ENCODE measurements around the gene SLC16A10.
"Not testable (repeated sequence)": the region's sequence is repeated elsewhere in the genome, so short reads cannot be mapped to it uniquely, and the experiment has no call there.

Gene SLC16A10

DNA sequence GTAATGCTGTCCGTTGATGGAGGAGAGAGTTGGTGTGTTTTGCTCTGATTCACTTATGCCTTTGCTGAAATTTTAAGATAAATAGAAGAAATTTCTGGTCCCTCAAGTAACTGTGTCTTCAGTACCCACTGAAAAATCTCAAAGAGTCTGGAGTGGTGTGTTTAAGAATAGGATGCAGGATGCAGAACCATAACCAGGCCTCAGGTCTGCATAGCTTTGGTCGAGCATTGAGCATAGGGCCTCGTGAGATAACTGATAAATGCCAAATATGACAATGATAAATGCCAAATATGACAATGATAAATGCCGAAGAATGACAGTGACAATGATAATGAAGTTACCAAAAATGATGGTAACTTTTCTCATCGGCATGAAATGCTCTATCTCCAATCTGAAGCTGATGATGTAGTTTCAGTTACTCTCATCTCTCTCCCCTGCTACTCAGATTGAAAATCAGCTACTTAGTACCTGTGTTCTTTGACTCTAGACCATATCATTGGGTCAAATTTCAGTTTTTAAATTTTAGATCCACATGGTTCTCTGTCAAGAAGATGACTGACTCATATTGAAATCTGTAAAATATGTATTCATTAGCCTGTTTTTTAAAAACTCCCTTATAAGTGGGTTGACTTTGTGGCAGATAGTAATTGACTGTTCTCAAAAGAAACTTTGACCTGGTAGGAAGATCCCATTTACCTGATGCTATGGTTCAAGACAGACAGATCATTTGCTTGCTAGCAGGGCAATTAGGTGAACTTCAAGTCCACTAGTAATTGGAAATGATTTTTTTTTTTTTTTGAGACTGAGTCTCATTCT, 96.6 kb downstream of the SLC16A10 start:
- Histone ChIP-seq H3K4me3 (ENCODE audit: low read length) (no peak overlapping the region), H3K27ac (ENCODE audit: low read depth, low read length) (no peak overlapping the region), H3K36me3 (ENCODE audit: control insufficient read depth, insufficient read depth, low read length) (no peaks in the 10 kb centered on the region), H3K9ac (ENCODE audit: low read length) (no peak overlapping the region), H3K27me3 (ENCODE audit: control insufficient read depth, insufficient read depth, low read length) (no peaks in the 10 kb centered on the region), H3K4me1 (ENCODE audit: control insufficient read depth, insufficient read depth, low read length) (no peaks in the 10 kb centered on the region)

DNA sequence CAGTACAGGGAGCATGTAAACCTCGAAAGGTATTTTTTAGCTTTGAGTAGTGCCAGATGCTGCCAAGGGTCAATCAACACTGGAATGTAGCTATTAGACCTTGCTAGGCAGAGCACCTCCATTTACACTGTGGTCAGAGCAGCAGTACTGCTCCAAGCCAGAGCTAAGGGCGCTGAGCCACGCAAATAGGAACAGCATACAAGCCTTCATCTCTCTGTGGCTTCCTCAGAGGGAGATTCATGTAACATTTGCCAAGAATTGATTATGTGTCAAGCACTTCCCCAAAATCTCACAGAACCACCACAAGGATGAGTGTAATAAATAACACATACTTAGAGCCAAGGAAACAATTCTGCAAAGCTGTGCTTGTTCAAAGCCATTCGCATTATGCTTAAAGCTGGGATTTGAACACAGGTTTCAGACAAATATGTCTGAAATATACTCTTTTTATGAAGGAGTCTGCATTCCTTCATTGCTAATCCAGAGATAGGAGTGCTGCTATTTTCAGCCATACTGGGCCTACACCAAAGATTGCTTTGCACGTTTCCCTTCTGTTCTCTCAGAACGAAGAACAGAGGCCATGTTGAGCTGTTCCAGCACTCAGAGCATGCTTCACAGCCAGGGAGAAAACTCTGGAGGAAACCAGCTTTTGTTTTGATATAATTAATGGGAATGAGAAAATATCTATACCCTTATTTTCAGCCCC, 97.7 kb downstream of the SLC16A10 start:
- H3K27ac ChIP-seq (ENCODE audit: low read depth, low read length) = no peak overlapping the region
- H3K27me3 ChIP-seq (ENCODE audit: control insufficient read depth, insufficient read depth, low read length) = no peaks in the 10 kb centered on the region
- no peaks in the 10 kb centered on the region for H3K36me3 ChIP-seq (ENCODE audit: control insufficient read depth, insufficient read depth, low read length)
- H3K4me3 ChIP-seq (ENCODE audit: low read length) = no peak overlapping the region
- H3K4me1 ChIP-seq (ENCODE audit: control insufficient read depth, insufficient read depth, low read length) = no peaks in the 10 kb centered on the region
- H3K9ac ChIP-seq (ENCODE audit: low read length) = no peak overlapping the region

DNA sequence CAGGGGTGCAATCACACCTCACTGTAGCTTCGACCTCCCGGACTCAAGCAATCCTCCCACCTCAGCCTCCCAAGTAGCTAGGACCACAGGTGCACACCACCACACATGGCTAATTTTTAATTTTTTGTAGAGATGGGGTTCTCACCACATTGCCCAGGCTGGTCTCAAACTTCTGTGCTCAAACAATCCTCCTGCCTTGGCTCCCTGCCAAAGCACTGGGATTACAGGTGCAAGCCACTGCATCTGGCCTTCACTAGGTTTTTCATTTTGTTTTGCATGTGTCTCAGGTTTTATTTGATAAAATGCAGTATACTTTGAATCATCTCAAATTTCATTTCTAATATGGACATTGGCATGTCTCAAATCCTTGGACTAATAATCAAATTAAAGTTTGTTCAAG, 98.7 kb downstream of the SLC16A10 start:
- Histone ChIP-seq H3K4me1 (ENCODE audit: control insufficient read depth, insufficient read depth, low read length) (no peaks in the 10 kb centered on the region), H3K4me3 (ENCODE audit: low read length) (no peak overlapping the region), H3K36me3 (ENCODE audit: control insufficient read depth, insufficient read depth, low read length) (no peaks in the 10 kb centered on the region), H3K27ac (ENCODE audit: low read depth, low read length) (no peak overlapping the region), H3K9ac (ENCODE audit: low read length) (no peak overlapping the region), H3K27me3 (ENCODE audit: control insufficient read depth, insufficient read depth, low read length) (no peaks in the 10 kb centered on the region)

DNA sequence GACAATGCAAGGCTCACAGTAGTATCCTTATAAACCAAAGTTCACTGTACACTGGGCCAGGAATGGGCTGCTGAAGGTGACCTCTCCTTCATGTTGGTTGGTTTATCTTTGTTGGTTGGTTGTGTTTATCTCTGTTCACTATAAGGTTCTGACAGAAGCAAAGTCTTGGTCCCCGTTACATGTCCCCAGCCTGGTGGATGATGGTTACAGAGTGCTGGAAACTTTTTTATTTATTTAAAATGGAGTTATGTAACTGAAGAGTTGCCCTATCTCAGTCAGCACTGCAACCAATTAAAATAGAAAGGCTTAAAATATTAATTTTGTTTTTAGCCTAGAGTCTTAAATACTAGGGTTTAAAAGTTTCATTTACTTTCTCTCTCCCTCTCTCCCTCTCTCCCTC, 100.6 kb downstream of the SLC16A10 start:
- H3K36me3 ChIP-seq (ENCODE audit: control insufficient read depth, insufficient read depth, low read length) = no peaks in the 10 kb centered on the region
- no peak overlapping the region for H3K4me3 ChIP-seq (ENCODE audit: low read length)
- no peaks in the 10 kb centered on the region for H3K27me3 ChIP-seq (ENCODE audit: control insufficient read depth, insufficient read depth, low read length)
- no peak overlapping the region for H3K9ac ChIP-seq (ENCODE audit: low read length)
- H3K27ac ChIP-seq (ENCODE audit: low read depth, low read length) = no peak overlapping the region
- no peaks in the 10 kb centered on the region for H3K4me1 ChIP-seq (ENCODE audit: control insufficient read depth, insufficient read depth, low read length)

DNA sequence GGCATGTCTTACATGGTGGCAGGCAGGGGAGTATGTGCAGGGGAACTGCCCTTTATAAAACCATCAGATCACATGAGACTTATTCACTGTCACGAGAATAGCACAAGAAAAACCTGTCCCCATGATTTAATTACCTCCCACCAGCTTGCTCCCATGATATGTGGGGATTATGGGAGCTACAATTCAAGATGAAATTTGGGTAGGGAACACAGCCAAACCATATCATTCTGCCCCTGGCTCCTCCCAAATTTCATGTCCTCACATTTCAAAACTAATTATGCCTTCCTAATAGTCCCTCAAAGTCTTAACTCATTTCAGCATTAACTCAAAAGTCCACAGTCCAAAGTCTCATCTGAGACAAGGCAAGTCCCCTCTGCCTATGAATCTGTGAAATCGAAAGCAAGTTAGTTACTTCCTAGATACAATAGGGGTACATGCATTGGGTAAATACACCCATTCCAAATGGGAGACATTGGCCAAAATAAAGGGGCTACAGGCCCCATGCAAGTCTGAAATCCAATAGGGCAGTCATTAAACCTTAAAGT, 102.4 kb downstream of the SLC16A10 start:
- not testable (repeated sequence) for H3K36me3 ChIP-seq (ENCODE audit: control insufficient read depth, insufficient read depth, low read length); H3K27me3 ChIP-seq (ENCODE audit: control insufficient read depth, insufficient read depth, low read length); H3K4me1 ChIP-seq (ENCODE audit: control insufficient read depth, insufficient read depth, low read length); H3K4me3 ChIP-seq (ENCODE audit: low read length); H3K9ac ChIP-seq (ENCODE audit: low read length); H3K27ac ChIP-seq (ENCODE audit: low read depth, low read length)

DNA sequence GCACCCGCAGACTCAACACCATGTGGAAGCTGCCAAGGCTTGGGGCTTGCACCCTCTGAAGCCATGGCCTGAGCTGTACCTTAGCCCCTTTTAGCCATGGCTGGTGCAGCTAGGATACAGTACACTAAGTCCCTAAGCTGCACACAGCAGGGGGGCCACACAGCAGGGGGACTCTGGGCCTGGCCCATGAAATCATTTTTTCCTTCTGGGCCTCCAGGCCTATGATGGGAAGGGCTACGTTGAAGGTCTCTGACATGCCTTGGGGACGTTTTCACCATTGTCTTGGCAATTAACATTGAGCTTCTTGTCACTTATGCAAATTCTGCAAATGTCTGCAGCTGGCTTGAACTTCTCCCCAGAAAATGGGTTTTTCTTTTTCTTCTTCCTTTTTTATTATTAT, 103.3 kb downstream of the SLC16A10 start:
- no peak overlapping the region for H3K27ac ChIP-seq (ENCODE audit: low read depth, low read length)
- H3K4me1 ChIP-seq (ENCODE audit: control insufficient read depth, insufficient read depth, low read length) = no peaks in the 10 kb centered on the region
- no peaks in the 10 kb centered on the region for H3K27me3 ChIP-seq (ENCODE audit: control insufficient read depth, insufficient read depth, low read length)
- H3K4me3 ChIP-seq (ENCODE audit: low read length) = no peak overlapping the region
- no peaks in the 10 kb centered on the region for H3K36me3 ChIP-seq (ENCODE audit: control insufficient read depth, insufficient read depth, low read length)
- H3K9ac ChIP-seq (ENCODE audit: low read length) = no peak overlapping the region

DNA sequence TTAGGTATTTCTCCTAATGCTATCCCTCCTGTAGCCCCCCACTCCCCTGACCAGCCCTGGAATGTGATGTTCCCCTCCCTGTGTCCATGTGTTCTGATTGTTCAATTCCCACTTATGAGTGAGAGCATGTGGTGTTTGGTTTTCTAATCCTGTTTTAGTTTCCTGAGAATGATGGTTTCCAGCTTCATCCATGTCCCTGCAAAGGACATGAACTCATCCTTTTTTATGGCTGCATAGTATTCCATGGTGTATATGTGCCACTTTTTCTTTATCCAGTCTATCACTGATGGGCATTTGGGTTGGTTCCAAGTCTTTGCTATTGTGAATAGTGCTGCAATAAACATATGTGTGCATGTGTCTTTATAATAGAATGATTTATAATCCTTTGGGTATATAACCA, 103.8 kb downstream of the SLC16A10 start:
- not testable (repeated sequence) for H3K4me3 ChIP-seq (ENCODE audit: low read length); H3K27me3 ChIP-seq (ENCODE audit: control insufficient read depth, insufficient read depth, low read length); H3K9ac ChIP-seq (ENCODE audit: low read length); H3K36me3 ChIP-seq (ENCODE audit: control insufficient read depth, insufficient read depth, low read length); H3K27ac ChIP-seq (ENCODE audit: low read depth, low read length); H3K4me1 ChIP-seq (ENCODE audit: control insufficient read depth, insufficient read depth, low read length)

DNA sequence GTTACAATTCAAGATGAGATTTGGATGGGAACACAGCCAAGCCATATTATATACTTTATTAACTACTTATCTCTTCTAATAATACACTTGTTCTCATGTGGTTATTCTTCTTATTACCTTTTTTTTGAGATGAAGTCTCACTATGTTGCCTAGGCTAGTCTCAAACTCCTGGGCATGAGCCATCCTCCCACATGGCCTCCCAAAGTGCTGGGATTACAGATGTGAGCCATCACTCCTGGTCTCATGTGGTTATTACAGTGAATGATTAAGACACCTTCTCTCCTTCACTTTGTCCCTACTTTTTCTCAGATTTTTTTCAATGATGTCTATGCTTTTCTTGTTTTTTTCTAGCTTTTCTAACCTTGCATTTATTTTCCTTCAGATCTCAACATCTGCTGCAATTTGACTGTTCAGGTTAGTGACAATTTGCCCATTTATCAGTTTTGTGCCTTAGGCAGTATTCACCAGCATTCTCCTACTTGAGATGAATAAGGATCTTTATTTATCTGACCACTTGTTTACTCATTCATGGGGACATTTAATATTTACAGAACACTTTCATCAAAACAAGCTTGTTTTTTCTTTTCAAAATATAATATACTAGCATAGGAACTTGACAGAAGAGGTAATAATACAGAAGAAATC, 105.7 kb downstream of the SLC16A10 start:
- no peaks in the 10 kb centered on the region for H3K36me3 ChIP-seq (ENCODE audit: control insufficient read depth, insufficient read depth, low read length)
- no peaks in the 10 kb centered on the region for H3K27me3 ChIP-seq (ENCODE audit: control insufficient read depth, insufficient read depth, low read length)
- no peak overlapping the region for H3K4me3 ChIP-seq (ENCODE audit: low read length)
- H3K27ac ChIP-seq (ENCODE audit: low read depth, low read length) = no peak overlapping the region
- no peaks in the 10 kb centered on the region for H3K4me1 ChIP-seq (ENCODE audit: control insufficient read depth, insufficient read depth, low read length)
- no peak overlapping the region for H3K9ac ChIP-seq (ENCODE audit: low read length)

DNA sequence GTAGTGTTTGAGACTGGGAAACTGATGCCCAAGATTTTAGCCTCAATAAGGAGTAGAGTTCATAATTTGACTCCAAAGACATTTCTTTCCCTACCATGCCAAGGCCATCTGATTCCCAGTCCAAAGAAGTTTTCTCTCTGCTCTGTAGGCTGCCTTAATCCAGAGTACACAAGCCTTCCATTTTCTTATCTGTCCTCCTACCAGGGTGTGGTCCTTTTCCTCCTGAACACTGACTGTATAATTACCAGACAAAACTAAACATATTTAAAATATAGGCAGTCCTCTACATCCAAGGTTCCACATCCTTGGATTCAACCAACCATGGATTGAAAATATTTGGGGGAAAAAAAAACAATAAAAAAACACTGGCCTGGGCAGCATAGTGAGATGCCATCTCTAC, 108.4 kb downstream of the SLC16A10 start:
- Histone ChIP-seq H3K27ac (ENCODE audit: low read depth, low read length) (no peak overlapping the region), H3K9ac (ENCODE audit: low read length) (no peak overlapping the region), H3K4me3 (ENCODE audit: low read length) (no peak overlapping the region), H3K4me1 (ENCODE audit: control insufficient read depth, insufficient read depth, low read length) (no peaks in the 10 kb centered on the region), H3K27me3 (ENCODE audit: control insufficient read depth, insufficient read depth, low read length) (no peaks in the 10 kb centered on the region), H3K36me3 (ENCODE audit: control insufficient read depth, insufficient read depth, low read length) (no peaks in the 10 kb centered on the region)

DNA sequence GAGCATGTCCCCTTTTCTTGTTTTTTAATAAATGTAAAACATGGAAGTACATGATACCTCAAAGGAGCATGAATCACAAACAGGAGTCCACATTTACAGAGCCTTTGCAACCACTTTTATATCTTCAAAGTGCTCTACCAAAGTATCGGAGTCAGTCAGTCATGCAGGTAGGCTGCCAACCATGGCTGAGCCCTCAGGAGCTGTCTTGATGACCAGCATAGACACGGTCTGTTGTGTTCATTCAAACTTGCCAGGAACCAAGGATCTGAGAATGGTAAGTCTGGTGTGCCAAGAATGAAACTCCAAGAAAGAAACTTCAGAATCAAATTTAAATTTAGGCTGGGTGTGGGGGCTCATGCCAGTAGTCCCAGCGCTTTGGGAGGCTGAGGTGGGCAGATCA, 111.5 kb downstream of the SLC16A10 start:
- Histone ChIP-seq H3K9ac (ENCODE audit: low read length) (no peak overlapping the region), H3K27me3 (ENCODE audit: control insufficient read depth, insufficient read depth, low read length) (no peaks in the 10 kb centered on the region), H3K4me3 (ENCODE audit: low read length) (no peak overlapping the region), H3K4me1 (ENCODE audit: control insufficient read depth, insufficient read depth, low read length) (no peaks in the 10 kb centered on the region), H3K27ac (ENCODE audit: low read depth, low read length) (no peak overlapping the region), H3K36me3 (ENCODE audit: control insufficient read depth, insufficient read depth, low read length) (no peaks in the 10 kb centered on the region)

DNA sequence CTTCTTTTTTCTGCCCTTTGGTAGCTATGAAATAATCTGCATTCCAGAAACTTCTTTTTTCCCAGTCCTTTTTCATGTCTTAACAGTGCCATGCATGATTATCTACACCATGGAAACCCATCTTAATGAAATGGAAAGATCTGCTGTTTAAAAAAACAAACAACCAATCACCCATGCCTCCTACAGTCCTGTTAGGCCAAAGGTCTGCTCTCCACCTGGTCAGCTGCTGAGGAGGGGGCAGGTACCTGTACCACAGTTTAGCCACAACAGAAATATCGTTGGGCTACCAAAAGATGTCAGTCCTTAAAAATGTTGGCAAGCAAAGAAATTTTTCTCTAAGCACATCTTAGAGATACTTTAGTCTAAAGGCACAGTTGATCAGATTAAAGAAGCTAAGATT, 112.6 kb downstream of the SLC16A10 start:
- Histone ChIP-seq H3K36me3 (ENCODE audit: control insufficient read depth, insufficient read depth, low read length) (no peaks in the 10 kb centered on the region), H3K9ac (ENCODE audit: low read length) (no peak overlapping the region), H3K27me3 (ENCODE audit: control insufficient read depth, insufficient read depth, low read length) (no peaks in the 10 kb centered on the region), H3K4me3 (ENCODE audit: low read length) (no peak overlapping the region), H3K27ac (ENCODE audit: low read depth, low read length) (no peak overlapping the region), H3K4me1 (ENCODE audit: control insufficient read depth, insufficient read depth, low read length) (no peaks in the 10 kb centered on the region)

DNA sequence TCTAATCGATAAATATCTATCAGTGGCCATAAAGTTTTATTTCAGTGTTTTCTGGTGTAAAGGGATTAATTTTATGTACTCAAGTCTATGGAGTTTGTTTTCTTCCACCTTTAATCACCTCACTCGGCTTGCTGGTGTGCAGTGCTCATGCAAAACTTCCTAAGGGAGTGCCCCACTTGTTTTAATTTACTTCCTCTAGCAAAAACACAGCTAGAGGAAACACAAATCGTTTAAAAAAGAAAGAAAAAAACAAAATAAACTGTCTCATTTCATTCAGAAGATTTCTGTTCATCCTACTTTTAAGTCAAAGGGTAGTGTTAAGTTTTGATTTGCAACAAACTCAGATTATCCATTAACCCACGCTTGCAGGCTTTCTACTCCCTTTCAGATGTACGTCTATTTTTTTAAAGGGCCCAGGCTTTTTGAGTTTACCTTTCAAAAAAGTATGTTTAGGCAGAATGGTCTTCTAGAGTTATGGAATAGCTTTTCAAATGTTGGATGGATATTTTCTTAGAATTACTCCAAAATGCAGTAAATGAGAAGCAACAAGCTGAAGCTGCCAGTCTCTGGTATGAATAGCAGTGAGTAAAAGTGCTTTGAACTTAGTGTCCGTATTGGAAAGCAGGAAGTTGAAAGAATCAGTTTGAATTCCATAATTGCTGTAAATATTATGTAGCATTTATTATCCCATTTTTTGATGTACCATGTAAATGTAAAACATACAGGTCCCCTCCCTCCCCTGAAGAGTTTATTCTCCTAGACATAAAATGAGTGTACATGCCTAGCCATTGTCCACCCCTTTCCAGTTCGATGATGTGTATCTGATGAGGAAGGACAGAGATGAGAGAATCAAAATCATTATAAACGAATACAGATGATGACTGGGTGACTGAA, 113.3 kb downstream of the SLC16A10 start:
- H3K36me3 ChIP-seq (ENCODE audit: control insufficient read depth, insufficient read depth, low read length) = no peaks in the 10 kb centered on the region
- H3K4me3 ChIP-seq (ENCODE audit: low read length) = no peak overlapping the region
- H3K4me1 ChIP-seq (ENCODE audit: control insufficient read depth, insufficient read depth, low read length) = no peaks in the 10 kb centered on the region
- no peak overlapping the region for H3K9ac ChIP-seq (ENCODE audit: low read length)
- H3K27me3 ChIP-seq (ENCODE audit: control insufficient read depth, insufficient read depth, low read length) = no peaks in the 10 kb centered on the region
- no peak overlapping the region for H3K27ac ChIP-seq (ENCODE audit: low read depth, low read length)

All from rectal smooth muscle tissue (tissue), 1 donor.